ENCODE measurements around the gene FBXO5.

DNA sequence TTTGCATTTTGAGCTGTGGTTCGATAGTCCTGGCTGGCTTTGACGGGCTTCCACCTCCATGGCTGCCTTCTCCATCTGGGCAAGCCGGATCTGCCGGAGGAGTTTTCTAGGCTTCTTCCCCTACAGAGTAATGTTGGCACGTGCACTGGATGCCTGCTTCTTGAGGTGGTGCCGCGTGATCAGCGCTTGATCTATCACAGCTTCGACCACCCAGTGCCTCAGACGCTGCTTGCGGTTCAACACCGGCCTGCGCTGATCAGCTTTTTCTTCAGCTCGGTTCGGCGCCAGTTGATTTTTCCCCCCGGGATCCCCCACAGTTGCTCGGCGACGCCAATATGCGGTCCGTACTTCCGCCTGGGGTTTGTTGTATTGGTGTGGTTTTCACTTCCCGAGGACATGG is 23.5 kb downstream of the FBXO5 start:
- TF ChIP-seq, protein P1, sequence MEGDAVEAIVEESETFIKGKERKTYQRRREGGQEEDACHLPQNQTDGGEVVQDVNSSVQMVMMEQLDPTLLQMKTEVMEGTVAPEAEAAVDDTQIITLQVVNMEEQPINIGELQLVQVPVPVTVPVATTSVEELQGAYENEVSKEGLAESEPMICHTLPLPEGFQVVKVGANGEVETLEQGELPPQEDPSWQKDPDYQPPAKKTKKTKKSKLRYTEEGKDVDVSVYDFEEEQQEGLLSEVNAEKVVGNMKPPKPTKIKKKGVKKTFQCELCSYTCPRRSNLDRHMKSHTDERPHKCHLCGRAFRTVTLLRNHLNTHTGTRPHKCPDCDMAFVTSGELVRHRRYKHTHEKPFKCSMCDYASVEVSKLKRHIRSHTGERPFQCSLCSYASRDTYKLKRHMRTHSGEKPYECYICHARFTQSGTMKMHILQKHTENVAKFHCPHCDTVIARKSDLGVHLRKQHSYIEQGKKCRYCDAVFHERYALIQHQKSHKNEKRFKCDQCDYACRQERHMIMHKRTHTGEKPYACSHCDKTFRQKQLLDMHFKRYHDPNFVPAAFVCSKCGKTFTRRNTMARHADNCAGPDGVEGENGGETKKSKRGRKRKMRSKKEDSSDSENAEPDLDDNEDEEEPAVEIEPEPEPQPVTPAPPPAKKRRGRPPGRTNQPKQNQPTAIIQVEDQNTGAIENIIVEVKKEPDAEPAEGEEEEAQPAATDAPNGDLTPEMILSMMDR (IDR thresholded peaks at IDR 0.05), result no peak
- no peak for TF ChIP-seq HMGA2 (CRISPR knock-in tag; IDR thresholded peaks at IDR 0.05)
- TF ChIP-seq, protein P2, sequence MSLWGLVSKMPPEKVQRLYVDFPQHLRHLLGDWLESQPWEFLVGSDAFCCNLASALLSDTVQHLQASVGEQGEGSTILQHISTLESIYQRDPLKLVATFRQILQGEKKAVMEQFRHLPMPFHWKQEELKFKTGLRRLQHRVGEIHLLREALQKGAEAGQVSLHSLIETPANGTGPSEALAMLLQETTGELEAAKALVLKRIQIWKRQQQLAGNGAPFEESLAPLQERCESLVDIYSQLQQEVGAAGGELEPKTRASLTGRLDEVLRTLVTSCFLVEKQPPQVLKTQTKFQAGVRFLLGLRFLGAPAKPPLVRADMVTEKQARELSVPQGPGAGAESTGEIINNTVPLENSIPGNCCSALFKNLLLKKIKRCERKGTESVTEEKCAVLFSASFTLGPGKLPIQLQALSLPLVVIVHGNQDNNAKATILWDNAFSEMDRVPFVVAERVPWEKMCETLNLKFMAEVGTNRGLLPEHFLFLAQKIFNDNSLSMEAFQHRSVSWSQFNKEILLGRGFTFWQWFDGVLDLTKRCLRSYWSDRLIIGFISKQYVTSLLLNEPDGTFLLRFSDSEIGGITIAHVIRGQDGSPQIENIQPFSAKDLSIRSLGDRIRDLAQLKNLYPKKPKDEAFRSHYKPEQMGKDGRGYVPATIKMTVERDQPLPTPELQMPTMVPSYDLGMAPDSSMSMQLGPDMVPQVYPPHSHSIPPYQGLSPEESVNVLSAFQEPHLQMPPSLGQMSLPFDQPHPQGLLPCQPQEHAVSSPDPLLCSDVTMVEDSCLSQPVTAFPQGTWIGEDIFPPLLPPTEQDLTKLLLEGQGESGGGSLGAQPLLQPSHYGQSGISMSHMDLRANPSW (CRISPR knock-in tag; conservative IDR thresholded peaks at IDR 0.05; ENCODE audit: low read depth), result no peak

All from WTC11 (cell line).